NCI-H82 (cell line): ENCODE data around the gene RGS7.
A peak's percentile ranks its signal among the peaks of the same experiment; 100 is the strongest.

ENCODE experiments used
- DNase-seq: peaks from one replicate; lab custom pipeline; 2025; lab: John Stamatoyannopoulos, UW

The RGS7 gene

GRCh38 chr1:241079047-241079446, 278.0 kb downstream of the RGS7 start:
- DNase-seq, result no peak

- no peak for DNase-seq
Observed at GRCh38 chr1:241077386-241078147, 279.4 kb downstream of the RGS7 start.

- DNase-seq, result no peak
Observed at GRCh38 chr1:241074507-241074906, 282.5 kb downstream of the RGS7 start.

GRCh38 chr1:241068359-241068758, 288.6 kb downstream of the RGS7 start:
- no peak for DNase-seq

GRCh38 chr1:241063276-241063675, 293.7 kb downstream of the RGS7 start:
- DNase-seq, result no peak

- no peak for DNase-seq
Observed at GRCh38 chr1:241061062-241061461, 295.9 kb downstream of the RGS7 start.

GRCh38 chr1:241048622-241049021, 308.4 kb downstream of the RGS7 start:
- DNase-seq, result no peak

- DNase-seq, result no peak
Observed at GRCh38 chr1:241045659-241046058, 311.3 kb downstream of the RGS7 start.

GRCh38 chr1:241034203-241034936, 322.6 kb downstream of the RGS7 start:
- no peak for DNase-seq

GRCh38 chr1:241024834-241025233, 332.2 kb downstream of the RGS7 start:
- no peak for DNase-seq

GRCh38 chr1:241022366-241022765, 334.6 kb downstream of the RGS7 start:
- DNase-seq, result no peak

- DNase-seq, result no peak
Observed at GRCh38 chr1:241020851-241021697, 335.9 kb downstream of the RGS7 start.

- DNase-seq, result no peak
Observed at GRCh38 chr1:241012708-241013340, 344.2 kb downstream of the RGS7 start.

GRCh38 chr1:241007668-241008067, 349.3 kb downstream of the RGS7 start:
- DNase-seq, result no peak

- no peak for DNase-seq
Observed at GRCh38 chr1:240999826-241000225, 357.2 kb downstream of the RGS7 start.

GRCh38 chr1:240998441-240999015, 358.5 kb downstream of the RGS7 start:
- DNase-seq, result no peak

GRCh38 chr1:240998024-240998423, 359.0 kb downstream of the RGS7 start:
- DNase-seq, result no peak

GRCh38 chr1:240993004-240993403, 364.0 kb downstream of the RGS7 start:
- DNase-seq, result no peak

GRCh38 chr1:240991230-240991629, 365.8 kb downstream of the RGS7 start:
- peak; percentile 23 for DNase-seq

GRCh38 chr1:240987928-240988327, 369.1 kb downstream of the RGS7 start:
- no peak for DNase-seq

GRCh38 chr1:240985081-240985480, 371.9 kb downstream of the RGS7 start:
- DNase-seq, result no peak

- DNase-seq, result no peak
Observed at GRCh38 chr1:240980342-240980741, 376.7 kb downstream of the RGS7 start.
